ENCODE measurements around the gene ROBO1. TPM values are rescaled to one million over a fixed set of nuclear protein-coding genes. Genes with fewer than 3 reads are reported as not detected.
"Not testable (repeated sequence)": the region's sequence is repeated elsewhere in the genome, so short reads cannot be mapped to it uniquely, and the experiment has no call there.

Gene ROBO1
- total RNA-seq, 2 experiments from 2014 or later = 1.3 to 2.1 TPM

GRCh38 chr3:79325833-79326383 lies 441.9 kb downstream of the ROBO1 start:
- H3K36me3 Mint-ChIP-seq (ENCODE audit: low read depth); ATAC-seq; H3K27ac Mint-ChIP-seq; H3K27me3 Mint-ChIP-seq; H3K4me3 Mint-ChIP-seq; intact Hi-C loops (cut with DNase I, micrococcal nuclease); H3K9me3 Mint-ChIP-seq (ENCODE audit: low read depth); H3K4me1 Mint-ChIP-seq; CTCF ChIA-PET; POLR2A ChIA-PET; DNase-seq: not testable (repeated sequence)

GRCh38 chr3:79317551-79318518 lies 450.0 kb downstream of the ROBO1 start:
- CTCF ChIA-PET = no interaction called here
- no peaks in the 10 kb centered on the region for H3K27me3 Mint-ChIP-seq
- no peak for ATAC-seq

GRCh38 chr3:79314962-79315361 lies 452.8 kb downstream of the ROBO1 start:
- no peak overlapping the region for H3K27ac Mint-ChIP-seq
- no peaks in the 10 kb centered on the region for H3K4me1 Mint-ChIP-seq
- intact Hi-C loops (cut with DNase I, micrococcal nuclease) = no loop called here
- ATAC-seq (no peak), DNase-seq (no peak)
- H3K27me3 Mint-ChIP-seq = no peaks in the 10 kb centered on the region
- no peak overlapping the region for H3K4me3 Mint-ChIP-seq
- POLR2A ChIA-PET = no interaction called here
- no peaks in the 10 kb centered on the region for H3K36me3 Mint-ChIP-seq (ENCODE audit: low read depth)
- H3K9me3 Mint-ChIP-seq (ENCODE audit: low read depth) = peaks cover 4% of the 10 kb centered on the region
- CTCF ChIA-PET = no interaction called here

More at GRCh38 chr3:79317551-79318518, 450.0 kb downstream of the ROBO1 start:
- H3K4me1 Mint-ChIP-seq = no peaks in the 10 kb centered on the region
- H3K9me3 Mint-ChIP-seq (ENCODE audit: low read depth) = peaks cover 4% of the 10 kb centered on the region
- no peak overlapping the region for H3K27ac Mint-ChIP-seq
- DNase-seq = no peak
- no peaks in the 10 kb centered on the region for H3K36me3 Mint-ChIP-seq (ENCODE audit: low read depth)
- intact Hi-C loops (cut with DNase I, micrococcal nuclease) = no loop called here
- H3K4me3 Mint-ChIP-seq = no peak overlapping the region
- POLR2A ChIA-PET = no interaction called here

DNA sequence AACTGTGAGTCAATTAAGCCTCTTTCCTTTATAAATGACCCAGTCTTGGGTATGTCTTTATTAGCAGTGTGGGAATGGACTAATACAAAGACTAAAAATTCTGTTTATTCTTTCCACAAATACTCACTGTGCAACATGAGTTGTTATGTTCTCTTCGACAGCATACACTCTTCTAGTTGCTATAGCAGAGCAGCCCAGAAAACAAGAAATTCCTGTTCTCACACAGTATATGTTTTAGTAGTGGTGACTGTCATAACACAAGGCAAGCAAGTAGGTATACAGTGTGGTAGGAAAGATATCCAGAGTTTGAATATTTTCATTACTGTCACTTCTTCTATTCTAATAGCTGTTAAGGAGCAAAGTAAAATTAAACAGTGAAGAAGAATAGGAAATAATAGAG lies 453.3 kb downstream of the ROBO1 start:
- H3K27ac Mint-ChIP-seq = no peak overlapping the region
- H3K4me3 Mint-ChIP-seq = no peak overlapping the region
- no peaks in the 10 kb centered on the region for H3K27me3 Mint-ChIP-seq
- no peak for ATAC-seq
- ChIA-PET CTCF (no interaction called here), POLR2A (no interaction called here)
- no peaks in the 10 kb centered on the region for H3K4me1 Mint-ChIP-seq
- intact Hi-C loops (cut with DNase I, micrococcal nuclease) = no loop called here
- H3K36me3 Mint-ChIP-seq (ENCODE audit: low read depth) = no peaks in the 10 kb centered on the region
- peaks cover 4% of the 10 kb centered on the region for H3K9me3 Mint-ChIP-seq (ENCODE audit: low read depth)
- DNase-seq = no peak

DNA sequence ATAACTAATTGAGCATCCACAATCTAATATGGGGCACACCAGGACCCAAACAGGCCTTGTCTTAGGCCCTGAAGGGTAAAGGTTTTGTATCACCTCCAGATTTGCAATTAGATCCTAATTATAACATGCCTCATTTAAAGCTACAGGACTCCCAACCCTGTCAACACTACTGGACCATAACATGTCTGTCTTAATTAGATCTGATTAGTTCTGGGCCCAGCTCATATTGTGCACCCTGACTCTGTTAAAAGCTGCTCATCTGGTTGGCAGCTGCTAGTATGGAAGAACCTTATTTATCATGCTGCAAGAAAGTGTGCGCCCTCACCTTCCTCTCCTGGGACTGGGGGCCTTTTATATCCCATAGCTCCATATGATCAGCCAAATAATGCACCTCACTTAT lies 457.8 kb downstream of the ROBO1 start:
- H3K9me3 Mint-ChIP-seq (ENCODE audit: low read depth) = no peaks in the 10 kb centered on the region
- no peak overlapping the region for H3K27ac Mint-ChIP-seq
- no peaks in the 10 kb centered on the region for H3K36me3 Mint-ChIP-seq (ENCODE audit: low read depth)
- no peaks in the 10 kb centered on the region for H3K4me1 Mint-ChIP-seq
- no peak overlapping the region for H3K4me3 Mint-ChIP-seq
- H3K27me3 Mint-ChIP-seq = no peaks in the 10 kb centered on the region
- ChIA-PET POLR2A (no interaction called here), CTCF (no interaction called here)
- DNase-seq = no peak
- intact Hi-C loops (cut with DNase I, micrococcal nuclease) = no loop called here
- ATAC-seq = no peak

GRCh38 chr3:79306934-79307570 lies 460.7 kb downstream of the ROBO1 start:
- no peak overlapping the region for H3K4me3 Mint-ChIP-seq
- H3K36me3 Mint-ChIP-seq (ENCODE audit: low read depth) = no peaks in the 10 kb centered on the region
- H3K27me3 Mint-ChIP-seq = no peaks in the 10 kb centered on the region
- no peak for ATAC-seq
- ChIA-PET POLR2A (no interaction called here), CTCF (no interaction called here)
- intact Hi-C loops (cut with DNase I, micrococcal nuclease) = no loop called here
- no peaks in the 10 kb centered on the region for H3K9me3 Mint-ChIP-seq (ENCODE audit: low read depth)
- no peak overlapping the region for H3K27ac Mint-ChIP-seq
- no peak for DNase-seq
- H3K4me1 Mint-ChIP-seq = no peaks in the 10 kb centered on the region

GRCh38 chr3:79299949-79300635 lies 467.7 kb downstream of the ROBO1 start:
- H3K4me3 Mint-ChIP-seq; POLR2A ChIA-PET; intact Hi-C loops (cut with DNase I, micrococcal nuclease); H3K27ac Mint-ChIP-seq; CTCF ChIA-PET; ATAC-seq; H3K36me3 Mint-ChIP-seq (ENCODE audit: low read depth); H3K9me3 Mint-ChIP-seq (ENCODE audit: low read depth); H3K4me1 Mint-ChIP-seq; H3K27me3 Mint-ChIP-seq; DNase-seq: not testable (repeated sequence)

DNA sequence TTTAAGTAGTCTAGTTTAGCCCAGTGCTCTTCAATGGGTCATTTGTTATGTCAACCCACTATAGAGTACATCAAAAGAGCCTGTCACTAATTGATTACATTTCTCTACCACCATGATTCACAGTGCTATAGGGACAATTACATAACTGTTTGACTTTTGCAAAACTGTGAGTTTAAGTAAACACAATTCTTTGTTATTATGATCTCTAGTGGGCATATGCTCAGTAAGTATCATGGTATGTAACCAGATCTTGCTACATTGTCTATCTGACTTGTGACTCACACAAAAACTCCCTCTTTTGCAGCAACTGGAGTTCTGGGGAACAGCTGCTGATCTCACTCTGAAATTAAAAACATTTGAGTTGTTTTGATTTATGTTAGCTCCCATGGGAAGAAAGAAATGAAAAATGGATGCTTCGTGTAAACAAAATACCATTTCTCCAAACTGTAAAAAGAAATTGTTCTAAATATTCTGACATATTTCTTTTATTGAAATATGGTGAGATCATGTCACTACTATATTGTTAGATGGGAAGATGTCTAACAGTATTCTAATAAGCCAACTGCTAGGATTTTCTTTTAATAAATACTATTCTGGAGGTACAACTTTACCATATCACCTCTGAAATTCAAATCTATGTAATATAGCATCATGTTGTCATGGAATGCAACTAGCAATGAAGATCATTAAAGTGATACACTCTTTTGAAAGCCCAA lies 470.4 kb downstream of the ROBO1 start:
- no peak for ATAC-seq
- DNase-seq = no peak
- Mint-ChIP-seq H3K4me3 (no peak overlapping the region), H3K27me3 (no peaks in the 10 kb centered on the region), H3K4me1 (no peaks in the 10 kb centered on the region), H3K27ac (no peak overlapping the region), H3K9me3 (ENCODE audit: low read depth) (peaks cover 14% of the 10 kb centered on the region), H3K36me3 (ENCODE audit: low read depth) (no peaks in the 10 kb centered on the region)
- intact Hi-C loops (cut with DNase I, micrococcal nuclease) = no loop called here
- ChIA-PET POLR2A (interaction anchor here (0.6 kb wide), 1 partner anchor 601 kb away, joined by 3 read pairs; no protein-coding TSS in a partner anchor), CTCF (no interaction called here)

GRCh38 chr3:79286882-79287281 lies 480.9 kb downstream of the ROBO1 start:
- intact Hi-C loops (cut with DNase I, micrococcal nuclease) = no loop called here
- ChIA-PET POLR2A (no interaction called here), CTCF (no interaction called here)
- no peaks in the 10 kb centered on the region for H3K4me1 Mint-ChIP-seq
- H3K27me3 Mint-ChIP-seq = no peaks in the 10 kb centered on the region
- no peak for DNase-seq
- no peak overlapping the region for H3K4me3 Mint-ChIP-seq
- peaks cover 13% of the 10 kb centered on the region for H3K9me3 Mint-ChIP-seq (ENCODE audit: low read depth)
- H3K36me3 Mint-ChIP-seq (ENCODE audit: low read depth) = no peaks in the 10 kb centered on the region
- no peak overlapping the region for H3K27ac Mint-ChIP-seq
- no peak for ATAC-seq

- no peak overlapping the region for H3K27ac Mint-ChIP-seq
- ChIA-PET CTCF (no interaction called here), POLR2A (no interaction called here)
- no peaks in the 10 kb centered on the region for H3K4me1 Mint-ChIP-seq
- ATAC-seq (no peak), DNase-seq (no peak)
- no peak overlapping the region for H3K4me3 Mint-ChIP-seq
- intact Hi-C loops (cut with DNase I, micrococcal nuclease) = no loop called here
- no peaks in the 10 kb centered on the region for H3K36me3 Mint-ChIP-seq (ENCODE audit: low read depth)
- H3K27me3 Mint-ChIP-seq = no peaks in the 10 kb centered on the region
- H3K9me3 Mint-ChIP-seq (ENCODE audit: low read depth) = peaks cover 13% of the 10 kb centered on the region
These were observed 481.9 kb downstream of the ROBO1 start for GRCh38 chr3:79285871-79286270.

DNA sequence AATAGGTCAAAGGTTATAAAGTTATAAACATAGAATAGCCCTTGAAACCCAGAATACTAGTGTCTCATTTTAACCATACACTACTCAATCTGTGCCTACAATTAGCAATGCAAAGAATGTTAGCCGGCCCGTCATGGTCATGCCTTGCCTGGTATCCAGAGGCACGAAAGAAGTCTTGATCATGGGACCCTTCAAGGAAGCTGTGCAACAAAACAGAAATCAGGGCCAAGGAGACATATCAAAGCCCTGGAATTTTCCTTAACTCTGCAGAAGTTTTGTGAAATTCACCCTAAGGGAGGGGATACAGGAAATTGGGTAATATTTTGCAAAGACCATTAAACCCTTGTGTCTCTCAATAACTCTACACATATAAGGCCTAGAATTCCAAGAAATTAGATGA lies 482.4 kb downstream of the ROBO1 start:
- no peaks in the 10 kb centered on the region for H3K27me3 Mint-ChIP-seq
- ATAC-seq (no peak), DNase-seq (no peak)
- H3K36me3 Mint-ChIP-seq (ENCODE audit: low read depth) = no peaks in the 10 kb centered on the region
- no peaks in the 10 kb centered on the region for H3K4me1 Mint-ChIP-seq
- intact Hi-C loops (cut with DNase I, micrococcal nuclease) = no loop called here
- ChIA-PET POLR2A (no interaction called here), CTCF (no interaction called here)
- H3K9me3 Mint-ChIP-seq (ENCODE audit: low read depth) = peaks cover 9% of the 10 kb centered on the region
- H3K4me3 Mint-ChIP-seq = no peak overlapping the region
- H3K27ac Mint-ChIP-seq = no peak overlapping the region

All from activated CD4-positive, alpha-beta T cell treated with anti-CD3 and anti-CD28 coated beads for 36 hours (primary cell).